HL-60/S4 (cell line): ENCODE measurements around the gene PLD4.
"Not testable (repeated sequence)": the region's sequence is repeated elsewhere in the genome, so short reads cannot be mapped to it uniquely, and the experiment has no call there.

ENCODE experiments used
- in situ Hi-C: fragments of 300-500 bp; cut with MboI; formaldehyde crosslinking; loops from 2 replicates; pipeline ENCODE4 v1.14.3; 2022; ENCODE audit warnings: low sequenced_read_pairs

PLD4 gene, protein sequence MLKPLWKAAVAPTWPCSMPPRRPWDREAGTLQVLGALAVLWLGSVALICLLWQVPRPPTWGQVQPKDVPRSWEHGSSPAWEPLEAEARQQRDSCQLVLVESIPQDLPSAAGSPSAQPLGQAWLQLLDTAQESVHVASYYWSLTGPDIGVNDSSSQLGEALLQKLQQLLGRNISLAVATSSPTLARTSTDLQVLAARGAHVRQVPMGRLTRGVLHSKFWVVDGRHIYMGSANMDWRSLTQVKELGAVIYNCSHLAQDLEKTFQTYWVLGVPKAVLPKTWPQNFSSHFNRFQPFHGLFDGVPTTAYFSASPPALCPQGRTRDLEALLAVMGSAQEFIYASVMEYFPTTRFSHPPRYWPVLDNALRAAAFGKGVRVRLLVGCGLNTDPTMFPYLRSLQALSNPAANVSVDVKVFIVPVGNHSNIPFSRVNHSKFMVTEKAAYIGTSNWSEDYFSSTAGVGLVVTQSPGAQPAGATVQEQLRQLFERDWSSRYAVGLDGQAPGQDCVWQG

DNA sequence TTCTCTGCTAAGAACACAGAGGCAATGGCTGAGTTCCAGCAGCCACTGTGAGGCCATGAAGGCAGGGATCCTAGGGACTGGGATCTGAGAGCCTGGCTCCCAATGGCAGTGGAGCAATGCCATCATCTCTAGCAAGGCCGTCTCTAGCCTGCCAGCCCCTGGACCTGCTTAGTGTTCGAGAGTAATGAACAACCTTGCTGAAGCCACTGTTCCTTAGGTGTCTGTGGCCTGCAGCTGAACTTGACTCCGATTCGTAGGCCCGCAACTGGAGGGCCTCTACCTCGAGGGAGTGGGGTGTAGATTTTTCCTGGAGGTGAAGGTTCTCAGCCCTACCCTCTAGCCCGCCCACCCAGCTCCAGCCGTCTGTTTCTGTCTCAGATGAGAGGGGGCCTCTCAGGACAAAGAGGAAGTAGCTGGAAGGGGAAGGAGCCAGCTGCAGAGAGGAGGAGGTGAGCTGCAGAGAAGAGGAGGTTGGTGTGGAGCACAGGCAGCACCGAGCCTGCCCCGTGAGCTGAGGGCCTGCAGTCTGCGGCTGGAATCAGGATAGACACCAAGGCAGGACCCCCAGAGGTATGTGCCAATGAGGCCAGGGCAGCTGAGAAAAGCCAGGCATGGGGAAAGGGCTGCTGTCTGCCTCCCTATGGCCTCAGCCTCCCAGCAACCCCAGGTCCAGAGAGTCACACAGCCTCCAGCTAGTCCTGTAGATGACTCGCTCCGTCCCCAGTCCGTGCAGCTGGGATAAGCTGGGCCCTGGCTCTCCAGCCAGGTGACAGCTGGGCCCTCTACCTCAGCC lies at the start of gene PLD4:
TSS of gene PLD4 (plus strand) at position 459 of the 793 bp plus-strand sequence. CDS start 2,262 bp downstream, outside the sequence.
- in situ Hi-C loops, result no loop called here

DNA sequence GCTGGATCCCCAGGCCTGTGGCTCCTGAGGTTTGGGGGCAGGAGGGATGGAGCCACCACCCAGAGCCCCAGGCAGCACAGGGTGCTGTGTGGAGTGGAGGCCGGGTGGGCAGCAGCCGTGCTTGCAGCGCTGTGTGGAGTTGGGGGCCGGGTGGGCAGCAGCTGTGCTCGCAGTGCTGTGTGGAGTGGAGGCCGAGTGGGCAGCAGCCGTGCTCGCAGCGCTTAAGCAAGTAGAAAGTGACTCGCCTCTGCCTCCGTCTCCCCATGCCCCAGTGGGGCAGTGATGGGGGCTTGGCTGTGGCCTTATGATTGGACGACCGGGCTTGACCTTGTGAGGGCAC lies 49.3 kb upstream of the PLD4 start:
- in situ Hi-C loops, result no loop called here

DNA sequence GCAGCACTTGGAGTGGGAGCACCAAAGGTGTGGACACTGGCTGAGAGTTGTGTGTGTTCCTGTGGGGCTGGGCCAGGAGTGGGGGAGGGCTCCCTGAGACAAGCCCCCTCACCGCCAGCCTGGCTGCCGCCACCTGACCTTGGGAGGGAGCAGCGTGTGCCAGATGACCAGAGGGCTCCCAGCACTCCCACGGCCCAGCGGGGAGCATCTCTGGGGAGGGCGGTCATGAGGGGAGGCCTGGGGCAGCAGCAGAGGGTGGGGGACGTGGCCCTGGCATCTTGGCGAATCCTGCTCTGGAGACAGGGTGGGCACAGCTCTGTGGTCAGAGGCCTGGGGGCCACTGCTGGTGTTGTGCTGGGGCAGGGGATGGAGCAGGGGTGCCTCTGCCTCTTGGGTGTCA lies 48.9 kb upstream of the PLD4 start:
- in situ Hi-C loops, result no loop called here

DNA sequence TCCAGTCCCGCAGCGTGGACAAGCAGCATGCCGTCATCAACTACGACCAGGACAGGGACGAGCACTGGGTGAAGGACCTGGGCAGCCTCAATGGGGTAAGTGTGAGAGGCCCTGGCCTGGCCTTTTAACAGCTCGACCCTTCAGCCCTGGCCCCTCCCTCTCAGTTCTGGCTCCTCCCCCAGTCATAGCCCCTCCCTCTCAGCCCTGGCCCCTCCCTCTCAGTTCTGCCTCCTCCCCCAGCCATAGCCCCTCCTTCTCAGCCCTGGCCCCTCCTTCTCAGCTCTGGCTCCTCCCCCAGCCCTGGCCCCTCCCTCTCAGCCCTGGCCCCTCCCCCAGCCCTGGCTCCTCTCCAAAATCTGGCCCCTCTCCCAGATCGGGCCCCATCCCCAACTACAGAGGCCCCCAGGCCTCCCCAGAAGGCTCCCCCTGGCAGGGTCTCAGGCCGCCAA lies 48.4 kb upstream of the PLD4 start:
- in situ Hi-C loops, result no loop called here

DNA sequence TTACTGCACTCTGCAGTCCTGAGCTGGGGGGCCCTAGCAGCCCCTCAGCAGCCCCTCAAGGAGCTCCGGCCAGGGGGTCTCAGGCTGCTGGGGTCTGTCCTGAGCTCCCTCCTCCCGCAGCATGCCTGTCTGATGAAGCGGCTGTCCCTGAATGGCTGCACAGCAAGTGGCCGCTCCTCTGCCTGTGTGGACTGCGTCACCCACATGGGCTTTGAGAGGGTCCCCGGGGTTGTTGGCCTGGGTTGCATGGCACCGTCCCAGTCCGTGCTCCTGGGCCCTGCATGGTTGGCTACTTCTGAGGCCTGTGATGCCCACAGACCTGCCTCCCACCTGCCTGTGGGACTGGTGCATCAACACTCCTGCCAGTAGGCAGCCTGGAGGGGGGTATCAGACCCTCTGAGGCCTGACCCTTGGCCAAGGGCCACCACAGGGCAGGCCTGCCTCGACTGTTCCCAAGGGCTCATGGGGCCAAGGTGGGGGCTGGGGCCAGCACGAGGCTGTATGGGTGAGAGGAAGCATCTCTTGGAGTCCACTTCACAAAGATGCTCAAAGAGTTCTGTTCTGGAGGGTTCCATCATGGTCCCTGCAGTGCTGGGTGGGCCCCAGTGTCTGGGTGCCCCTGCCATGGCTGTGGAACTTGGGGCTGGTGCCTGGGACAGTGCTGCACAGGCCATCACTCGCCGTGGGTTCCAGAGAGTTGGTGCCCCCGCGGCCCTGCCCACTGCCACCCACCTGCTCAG lies 47.4 kb upstream of the PLD4 start:
- in situ Hi-C loops, result no loop called here

DNA sequence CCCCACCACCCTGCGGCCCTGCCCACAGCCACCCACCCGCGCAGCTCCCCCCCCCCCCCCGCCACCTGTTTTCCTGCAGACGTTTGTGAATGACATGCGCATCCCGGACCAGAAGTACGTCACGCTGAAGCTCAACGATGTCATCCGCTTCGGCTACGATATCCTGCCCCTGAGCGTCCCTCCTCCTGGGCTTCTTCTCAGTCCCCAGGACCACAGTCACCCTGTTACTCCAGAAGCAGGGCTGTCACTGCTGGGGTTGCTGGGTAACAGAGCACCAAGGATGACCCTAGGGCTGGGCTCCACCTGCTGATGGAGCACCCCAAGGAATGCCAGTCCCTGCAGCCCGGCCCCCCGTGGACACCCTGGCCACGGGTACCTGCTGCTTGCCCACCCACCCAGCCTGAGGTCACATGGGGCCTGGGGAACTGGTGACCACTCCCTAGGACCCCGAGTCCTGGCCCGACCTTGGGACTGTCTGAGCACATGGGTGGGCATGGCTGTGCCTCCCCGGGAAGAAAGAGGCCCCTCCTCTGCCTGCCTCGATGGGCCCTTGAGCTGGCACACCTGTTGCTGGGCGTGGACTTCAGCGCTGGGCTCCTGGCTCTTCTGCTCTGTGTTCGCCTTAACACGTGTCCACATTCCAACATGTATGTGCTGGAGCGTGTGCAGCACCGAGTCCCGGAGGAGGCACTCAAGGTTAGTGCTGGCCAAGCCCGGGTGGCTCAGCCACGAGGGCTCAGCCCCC lies 46.7 kb upstream of the PLD4 start:
- in situ Hi-C loops, result no loop called here

DNA sequence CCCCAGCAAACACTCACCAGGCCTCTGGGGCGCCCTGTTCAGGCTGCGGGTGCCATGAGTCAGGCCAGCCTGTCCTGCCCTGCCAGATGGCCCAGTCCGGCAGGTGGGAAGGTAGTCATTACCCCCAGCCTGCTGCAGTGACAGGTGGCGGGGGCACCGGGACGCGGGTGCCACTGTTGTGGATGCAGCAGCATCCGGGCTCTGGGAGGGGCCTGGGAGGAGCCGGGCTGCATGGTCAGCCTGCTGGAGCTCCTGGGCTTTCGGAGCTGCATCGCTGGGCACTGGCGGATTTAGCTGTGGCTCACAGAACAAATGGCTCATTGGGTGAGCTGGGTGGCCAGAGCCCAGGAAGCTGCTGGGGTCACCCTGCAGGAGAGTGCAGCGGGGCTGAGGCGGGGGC lies 46.1 kb upstream of the PLD4 start:
- in situ Hi-C loops, result no loop called here

DNA sequence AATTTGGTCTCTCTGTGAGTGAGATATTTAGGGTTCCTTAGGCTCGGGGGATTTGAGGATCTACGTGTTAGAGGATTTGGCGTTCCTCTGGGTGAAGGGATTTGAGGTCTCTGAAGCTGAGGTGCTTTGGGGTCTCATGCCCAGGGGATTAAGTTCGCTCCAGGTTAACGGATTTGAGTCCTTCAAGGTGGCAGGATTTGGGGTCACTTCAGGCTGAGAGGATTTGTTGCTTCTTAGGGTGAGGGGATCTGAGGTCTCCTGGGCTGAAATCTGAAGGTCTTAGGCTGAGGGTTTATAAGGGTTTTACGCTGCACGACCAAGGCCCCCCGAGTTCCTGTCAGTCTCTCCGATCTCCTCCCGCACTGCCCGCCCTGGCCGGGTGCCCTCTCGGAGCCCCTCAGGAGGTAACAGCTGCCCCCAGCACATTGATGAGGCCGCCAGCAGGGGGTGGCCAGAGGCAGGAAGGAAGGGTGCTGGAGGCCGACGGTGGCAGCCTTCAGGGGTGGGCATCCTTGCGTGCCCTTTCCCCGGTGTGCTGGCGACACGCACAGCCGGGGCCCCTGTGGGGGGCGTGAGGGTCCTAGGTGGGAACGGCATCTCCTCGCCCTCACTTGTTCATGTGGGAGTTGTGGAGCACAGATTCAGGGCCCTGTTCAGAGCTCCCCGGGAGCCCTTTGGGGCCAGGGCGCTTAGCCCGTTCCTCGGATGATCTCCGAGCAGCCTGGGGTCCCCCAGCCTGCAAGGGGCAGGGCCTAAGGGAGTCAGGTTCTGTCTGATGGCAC lies 45.3 kb upstream of the PLD4 start:
- in situ Hi-C loops, result no loop called here

DNA sequence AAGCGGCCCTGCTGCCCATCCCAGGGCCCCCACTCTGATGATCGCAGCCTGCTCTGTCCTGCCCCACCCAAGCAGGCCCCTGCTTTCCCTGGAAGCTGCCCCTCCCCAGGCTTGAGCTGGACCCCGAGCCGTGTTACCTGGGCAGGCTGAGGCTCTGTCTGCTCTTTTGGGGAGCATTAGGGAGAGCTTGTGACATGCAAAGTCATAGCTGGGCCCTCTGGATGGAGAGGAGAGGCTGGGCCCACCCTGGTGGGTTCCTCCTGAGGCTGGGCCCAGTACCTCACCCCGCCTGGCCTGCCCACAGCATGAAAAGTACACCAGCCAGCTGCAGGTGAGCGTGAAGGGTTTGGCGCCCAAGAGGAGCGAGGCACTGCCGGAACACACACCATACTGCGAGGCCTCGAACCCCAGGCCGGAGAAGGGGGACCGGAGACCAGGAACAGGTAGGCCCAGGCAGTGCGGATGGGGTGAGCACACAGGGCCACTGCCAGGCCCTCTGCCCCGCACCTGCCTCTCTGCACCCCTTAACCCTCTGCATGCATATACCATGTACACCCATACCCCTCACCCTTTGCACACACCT lies 44.6 kb upstream of the PLD4 start:
- in situ Hi-C loops, result no loop called here

DNA sequence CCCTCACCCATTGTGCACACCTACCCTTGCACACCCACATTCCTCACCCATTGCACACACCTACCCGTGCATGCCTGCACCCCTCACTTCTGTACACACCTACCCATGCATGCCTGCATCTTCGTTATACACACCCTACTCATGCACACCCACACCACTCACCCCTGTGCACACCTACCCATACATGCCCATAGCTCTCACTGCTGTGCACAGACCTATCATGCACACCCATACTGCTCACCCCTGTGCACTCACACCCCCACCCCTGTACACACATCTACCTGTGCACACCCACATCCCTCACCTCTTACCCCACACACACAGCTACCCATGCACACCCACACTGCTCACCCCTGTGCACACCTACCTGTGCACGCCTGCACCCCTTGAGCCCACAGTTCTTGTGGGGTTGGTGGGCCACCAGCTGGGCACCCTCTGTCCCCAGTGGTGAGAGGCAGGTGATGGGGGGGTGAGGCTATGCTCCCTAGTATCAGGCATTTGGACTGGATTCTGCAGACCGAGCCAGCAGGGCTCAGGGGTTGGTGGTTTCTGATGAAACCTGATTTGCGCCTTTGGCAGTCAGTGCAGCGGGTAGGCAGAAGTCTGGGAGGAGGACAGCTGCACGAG lies 44.0 kb upstream of the PLD4 start:
- in situ Hi-C loops, result no loop called here

DNA sequence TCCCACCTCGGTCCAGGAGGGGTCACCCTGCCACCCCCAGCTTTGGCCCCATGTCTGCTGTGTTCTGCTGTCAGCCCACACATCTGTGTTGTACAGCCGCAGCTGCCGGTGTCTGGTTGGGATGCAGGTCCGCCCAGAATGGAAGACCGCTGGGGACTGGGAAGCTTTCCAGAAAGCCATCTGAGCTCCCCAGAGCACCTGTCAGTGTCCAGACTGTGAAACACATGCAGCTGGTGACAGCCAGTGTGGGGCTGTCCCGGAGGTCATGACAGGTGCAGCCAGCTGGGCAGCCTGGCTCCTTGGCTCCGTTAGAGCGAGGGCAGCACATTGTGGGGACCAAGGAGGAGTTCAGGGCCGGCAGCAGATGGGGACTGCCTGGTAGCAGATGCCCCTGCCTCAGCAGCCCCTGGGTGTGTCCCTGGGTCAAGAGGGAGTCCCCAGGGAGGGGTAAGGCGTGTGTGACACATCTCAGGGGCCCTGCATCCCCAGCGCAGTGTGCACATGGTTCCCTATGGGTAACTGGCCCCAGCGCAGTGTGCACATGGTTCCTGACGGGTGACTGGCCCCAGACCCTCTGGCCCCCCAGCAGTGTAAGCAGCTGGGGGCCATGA lies 43.2 kb upstream of the PLD4 start:
- in situ Hi-C loops, result no loop called here

DNA sequence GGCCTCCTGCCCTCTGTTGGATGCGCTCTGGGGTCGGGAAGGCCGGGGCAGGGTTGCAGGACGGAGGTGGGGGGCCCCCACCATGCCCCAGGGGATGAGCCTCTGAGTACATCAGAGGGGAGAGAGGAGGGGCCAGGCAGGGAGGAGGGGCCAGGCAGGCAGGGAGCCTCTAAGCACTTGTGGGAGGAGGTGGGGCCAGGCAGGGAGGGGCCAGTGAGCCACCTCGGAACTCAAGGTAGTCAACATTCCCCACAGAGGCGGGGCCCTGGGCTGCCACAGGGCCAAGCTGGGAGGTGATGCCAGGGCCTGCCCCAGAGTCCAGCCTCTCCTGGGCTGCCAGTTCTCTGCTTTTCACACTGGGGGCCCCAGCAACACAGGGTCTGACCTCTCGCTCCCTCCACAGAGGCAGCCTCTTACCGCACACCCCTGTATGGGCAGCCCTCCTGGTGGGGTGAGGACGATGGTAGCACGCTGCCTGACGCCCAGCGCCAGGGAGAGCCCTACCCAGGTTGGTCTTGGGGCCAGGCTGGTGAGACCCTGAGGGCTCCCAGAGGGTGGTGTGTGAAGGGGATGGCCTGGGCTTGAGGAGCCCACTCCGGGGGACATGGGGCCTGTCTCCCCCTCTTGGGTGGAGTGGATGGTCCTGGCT lies 42.2 kb upstream of the PLD4 start:
- in situ Hi-C loops, result no loop called here

DNA sequence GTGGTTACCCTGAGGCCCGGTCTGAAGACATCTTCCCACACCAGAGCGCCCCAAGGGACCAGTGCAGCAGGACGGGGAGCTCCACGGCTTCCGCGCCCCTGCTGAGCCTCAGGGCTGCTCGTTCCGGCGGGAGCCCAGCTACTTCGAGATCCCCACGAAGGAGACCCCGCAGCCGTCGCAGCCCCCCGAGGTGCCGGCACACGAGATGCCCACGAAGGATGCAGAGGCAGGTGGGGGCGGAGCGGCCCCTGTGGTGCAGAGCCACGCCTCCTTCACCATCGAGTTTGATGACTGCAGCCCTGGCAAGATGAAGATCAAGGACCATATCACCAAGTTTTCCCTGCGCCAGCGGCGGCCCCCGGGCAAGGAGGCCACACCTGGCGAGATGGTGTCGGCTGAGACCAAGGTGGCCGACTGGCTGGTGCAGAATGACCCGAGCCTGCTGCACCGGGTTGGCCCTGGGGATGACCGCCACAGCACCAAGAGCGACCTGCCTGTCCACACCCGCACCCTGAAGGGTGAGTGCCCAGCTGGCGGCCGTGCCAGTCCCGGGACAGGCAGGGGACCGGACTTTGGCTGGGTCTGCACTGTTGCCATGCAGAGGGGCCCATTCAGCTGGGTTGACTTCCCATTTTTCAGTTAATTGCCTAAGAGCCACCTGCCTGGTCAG lies 41.6 kb upstream of the PLD4 start:
- in situ Hi-C loops, result no loop called here

DNA sequence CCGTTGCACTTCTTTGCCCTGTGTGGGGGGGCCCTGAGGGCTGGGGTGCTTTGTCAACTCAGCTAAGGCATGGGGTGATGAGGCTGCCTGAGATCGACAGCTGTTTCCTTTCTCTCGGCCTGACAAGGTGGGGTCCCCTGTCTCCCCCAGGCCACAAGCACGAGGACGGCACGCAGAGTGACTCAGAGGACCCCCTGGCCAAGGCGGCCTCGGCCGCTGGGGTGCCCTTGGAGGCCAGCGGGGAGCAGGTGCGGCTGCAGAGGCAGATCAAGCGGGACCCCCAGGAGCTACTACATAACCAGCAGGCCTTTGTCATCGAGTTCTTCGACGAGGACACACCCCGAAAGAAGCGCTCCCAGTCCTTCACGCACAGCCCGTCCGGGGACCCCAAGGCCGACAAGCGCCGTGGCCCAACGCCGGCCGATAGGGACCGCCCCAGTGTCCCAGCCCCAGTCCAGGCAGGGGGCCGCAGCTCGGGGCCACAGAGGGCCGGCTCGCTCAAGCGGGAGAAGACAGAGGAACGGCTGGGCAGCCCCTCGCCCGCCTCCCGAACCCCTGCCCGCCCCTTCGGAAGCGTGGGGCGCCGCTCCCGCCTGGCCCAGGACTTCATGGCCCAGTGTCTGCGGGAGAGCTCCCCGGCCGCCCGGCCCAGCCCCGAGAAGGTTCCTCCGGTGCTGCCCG lies 40.9 kb upstream of the PLD4 start:
- in situ Hi-C loops, result no loop called here

DNA sequence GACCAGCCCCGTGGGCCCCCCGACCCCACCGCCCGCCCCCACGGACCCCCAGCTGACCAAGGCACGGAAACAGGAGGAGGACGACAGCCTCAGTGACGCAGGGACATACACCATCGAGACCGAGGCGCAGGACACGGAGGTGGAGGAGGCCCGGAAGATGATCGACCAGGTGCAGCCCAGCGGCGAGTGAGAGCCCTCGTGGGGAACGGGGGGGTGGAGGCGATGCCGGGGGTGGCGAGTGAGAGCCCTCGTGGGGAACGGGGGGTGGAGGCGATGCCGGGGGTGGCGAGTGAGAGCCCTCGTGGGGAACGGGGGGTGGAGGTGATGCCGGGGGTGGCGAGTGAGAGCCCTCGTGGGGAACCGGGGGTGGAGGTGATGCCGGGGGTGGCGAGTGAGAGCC lies 40.3 kb upstream of the PLD4 start:
- in situ Hi-C loops, result not testable (repeated sequence)

DNA sequence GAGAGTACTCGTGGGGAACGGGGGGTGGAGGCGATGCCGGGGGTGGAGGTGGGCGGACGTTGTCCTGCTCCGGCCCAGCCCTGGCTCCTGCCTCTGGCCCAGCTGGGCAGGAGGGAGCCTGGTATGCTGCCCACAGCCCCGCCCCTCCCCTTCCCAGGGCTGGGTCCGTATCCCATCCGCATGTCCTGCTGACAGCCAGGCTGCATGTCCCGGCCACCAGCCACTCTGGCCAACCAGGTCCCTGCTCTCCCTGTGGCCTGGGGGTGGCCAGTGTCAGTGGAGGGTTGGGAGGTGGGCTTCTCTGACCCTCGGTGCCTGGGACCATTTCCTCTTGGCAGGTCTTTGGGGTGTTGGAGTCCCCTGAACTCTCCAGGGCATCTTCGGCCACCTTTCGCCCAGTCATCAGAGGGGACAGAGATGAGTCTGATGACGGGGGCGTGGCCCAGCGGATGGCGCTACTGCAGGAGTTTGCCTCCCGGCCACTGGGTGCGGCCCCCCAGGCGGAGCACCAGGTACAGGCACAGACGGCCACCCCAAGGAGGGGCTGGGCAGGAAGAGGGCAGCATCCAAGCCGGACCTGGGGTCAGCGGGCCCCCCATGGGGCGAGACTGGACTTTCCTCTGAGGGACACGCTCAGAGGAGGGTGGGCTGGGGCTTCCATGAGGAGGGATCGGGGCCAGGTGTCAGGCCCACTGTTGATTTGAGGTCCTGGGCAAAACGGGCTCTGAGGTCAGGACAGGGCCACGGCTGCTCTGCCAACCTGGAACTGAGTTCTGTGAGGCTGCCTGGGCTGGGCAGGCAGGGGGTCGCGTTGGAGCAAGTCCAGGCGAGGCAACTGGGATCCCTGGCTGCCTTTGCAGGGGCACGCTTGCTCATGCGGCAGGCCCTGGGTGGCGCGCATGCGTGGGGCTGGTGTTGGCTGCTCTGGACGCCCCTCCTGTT lies 39.4 kb upstream of the PLD4 start:
- in situ Hi-C loops, result no loop called here
